A673 (cell line): ENCODE measurements around the gene VPS13D. TPM values are rescaled to one million over a fixed set of nuclear protein-coding genes. Genes with fewer than 3 reads are reported as not detected.

Source experiments
- BruUV-seq: library from RNA; stranded (reverse); fragments of 400-500 nt; replicated peaks from 2 replicates; lab custom pipeline; 2021; lab: Mats Ljungman, UMichigan
- CTCF ChIA-PET: fragments of 300-600 bp; sonication (Branson Sonifier 250); formaldehyde crosslinking; loops from one replicate; lab custom pipeline; 2022; ENCODE audit warnings: antibody characterized with exemption; lab: Charles Lee
- POLR2A ChIA-PET: fragments of 300-600 bp; sonication (Branson Sonifier 250); formaldehyde crosslinking; loops from one replicate; lab custom pipeline; 2022; ENCODE audit warnings: antibody characterized with exemption; ENCODE audit not compliant: low non-redundant PET; lab: Charles Lee
- DNase-seq: peaks from one replicate; pipeline ENCODE4 v3.0.0-alpha.2; 2015; ENCODE audit warnings: low spot score
- H3K27ac ChIP-seq: fragments of 200-600 bp; sonication (generic); 2 replicates; pipeline ENCODE4 v1.5.1; 2016; ENCODE audit warnings: mixed run types, low read depth, mild to moderate bottlenecking, mixed read lengths, antibody characterized with exemption, low read length; ENCODE audit not compliant: poor library complexity, severe bottlenecking
- H3K27me3 ChIP-seq: fragments of 200-600 bp; sonication (generic); replicated peaks from 2 replicates; pipeline ENCODE4 v1.6.1; 2017; ENCODE audit warnings: mixed run types, low read depth, mild to moderate bottlenecking, mixed read lengths, antibody characterized with exemption, low read length; ENCODE audit not compliant: insufficient read depth, poor library complexity
- H3K36me3 ChIP-seq: fragments of 200-600 bp; sonication (generic); 2 replicates; pipeline ENCODE4 v1.6.1; 2016; ENCODE audit warnings: mixed run types, mild to moderate bottlenecking, mixed read lengths, antibody characterized with exemption, low read length; ENCODE audit not compliant: insufficient read depth, poor library complexity, severe bottlenecking
- H3K4me1 ChIP-seq: fragments of 200-600 bp; sonication (generic); 2 replicates; pipeline ENCODE4 v1.6.1; 2017; ENCODE audit warnings: mixed run types, mild to moderate bottlenecking, mixed read lengths, antibody characterized with exemption, low read length; ENCODE audit not compliant: insufficient read depth, poor library complexity, severe bottlenecking
- H3K4me3 ChIP-seq: fragments of 200-600 bp; sonication (generic); 2 replicates; pipeline ENCODE4 v1.5.1; 2016; ENCODE audit warnings: low read depth, mixed run types, mild to moderate bottlenecking, mixed read lengths, low read length; ENCODE audit not compliant: poor library complexity, severe bottlenecking
- H3K9me3 ChIP-seq: fragments of 200-600 bp; sonication (generic); 2 replicates; pipeline ENCODE4 v1.6.1; 2016; ENCODE audit warnings: mixed run types, low read depth, mild to moderate bottlenecking, mixed read lengths, antibody characterized with exemption, low read length; ENCODE audit not compliant: poor library complexity, severe bottlenecking
- EZH2 ChIP-seq: fragments of 200-600 bp; sonication (generic); IDR thresholded peaks from 2 replicates; pipeline ENCODE4 v1.6.1; 2017; ENCODE audit warnings: borderline replicate concordance, low read depth, mild to moderate bottlenecking, mixed read lengths, antibody characterized with exemption, low read length; ENCODE audit not compliant: poor library complexity, severe bottlenecking
- intact Hi-C: fragments of 100-400 bp; cut with micrococcal nuclease; formaldehyde crosslinking; loops from one replicate; pipeline ENCODE4 v1.10.0; 2022; ENCODE audit not compliant: unreplicated experiment
- total RNA-seq: library from RNA; stranded (reverse); gene quantifications from 2 replicates; pipeline ENCODE4 v1.2.3, GENCODE V29; 2021
- TF ChIP-seq, protein P1 (sequence below): fragments of 300-800, 200-600 bp; sonication (generic); conservative IDR thresholded peaks from 2 replicates; pipeline ENCODE4 v1.5.1; 2017; ENCODE audit warnings: low read depth, mild to moderate bottlenecking, antibody characterized with exemption, low read length, moderate library complexity, mixed read lengths

VPS13D gene
- total RNA-seq, 1 experiment from 2014 or later: 32.5 TPM

DNA sequence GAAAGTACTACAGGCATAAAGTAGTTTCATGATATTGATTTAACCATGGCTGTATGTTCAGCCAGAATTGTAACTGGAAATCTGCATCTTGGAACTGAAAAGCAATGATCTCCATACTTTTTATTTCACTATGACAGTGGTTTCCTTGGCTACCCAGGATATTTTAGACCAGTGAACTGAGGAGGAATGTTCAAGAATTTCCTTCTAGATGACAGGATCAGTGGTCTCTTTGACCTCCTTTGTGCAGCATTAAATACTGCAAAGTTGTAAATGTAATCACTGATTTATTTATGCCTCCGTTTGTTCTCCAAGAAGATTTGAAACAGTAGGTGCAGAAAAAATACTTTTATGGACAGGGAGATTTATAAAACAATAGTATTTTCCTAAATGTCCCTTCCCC, 39.5 kb downstream of the VPS13D start:
- no peak for DNase-seq
- H3K9me3 ChIP-seq: no peaks in the 10 kb centered on the region
- no TSS peak for BruUV-seq
- H3K4me3 ChIP-seq: no peak overlapping the region
- H3K27me3 ChIP-seq: no peaks in the 10 kb centered on the region
- POLR2A ChIA-PET: no interaction called here
- peaks cover 31% of the 10 kb centered on the region for H3K36me3 ChIP-seq
- no peak overlapping the region for H3K27ac ChIP-seq
- intact Hi-C loops: no loop called here
- TF ChIP-seq, protein P1, sequence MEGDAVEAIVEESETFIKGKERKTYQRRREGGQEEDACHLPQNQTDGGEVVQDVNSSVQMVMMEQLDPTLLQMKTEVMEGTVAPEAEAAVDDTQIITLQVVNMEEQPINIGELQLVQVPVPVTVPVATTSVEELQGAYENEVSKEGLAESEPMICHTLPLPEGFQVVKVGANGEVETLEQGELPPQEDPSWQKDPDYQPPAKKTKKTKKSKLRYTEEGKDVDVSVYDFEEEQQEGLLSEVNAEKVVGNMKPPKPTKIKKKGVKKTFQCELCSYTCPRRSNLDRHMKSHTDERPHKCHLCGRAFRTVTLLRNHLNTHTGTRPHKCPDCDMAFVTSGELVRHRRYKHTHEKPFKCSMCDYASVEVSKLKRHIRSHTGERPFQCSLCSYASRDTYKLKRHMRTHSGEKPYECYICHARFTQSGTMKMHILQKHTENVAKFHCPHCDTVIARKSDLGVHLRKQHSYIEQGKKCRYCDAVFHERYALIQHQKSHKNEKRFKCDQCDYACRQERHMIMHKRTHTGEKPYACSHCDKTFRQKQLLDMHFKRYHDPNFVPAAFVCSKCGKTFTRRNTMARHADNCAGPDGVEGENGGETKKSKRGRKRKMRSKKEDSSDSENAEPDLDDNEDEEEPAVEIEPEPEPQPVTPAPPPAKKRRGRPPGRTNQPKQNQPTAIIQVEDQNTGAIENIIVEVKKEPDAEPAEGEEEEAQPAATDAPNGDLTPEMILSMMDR: no peak
- TF ChIP-seq EZH2: no peak
- no peaks in the 10 kb centered on the region for H3K4me1 ChIP-seq
- CTCF ChIA-PET: no interaction called here

DNA sequence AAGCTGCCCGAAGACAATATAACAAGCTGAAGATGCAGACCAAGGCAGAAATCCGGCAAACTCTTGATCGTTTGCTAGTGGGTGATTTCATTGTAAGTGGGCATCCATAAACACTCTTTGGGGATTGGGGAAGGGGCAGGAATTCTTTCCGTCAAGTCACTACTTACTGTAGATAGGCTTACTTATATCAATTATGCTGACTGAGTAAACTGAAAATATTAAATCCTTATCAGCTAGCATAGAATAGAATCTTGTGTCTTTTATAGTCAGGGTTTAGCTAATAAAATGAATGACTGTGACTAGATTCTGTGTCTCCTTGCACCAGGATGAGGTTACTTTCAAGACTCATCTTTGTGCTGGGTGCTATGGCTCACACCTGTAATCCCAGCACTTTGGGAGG, 41.2 kb downstream of the VPS13D start:
- Histone ChIP-seq H3K4me1 (no peaks in the 10 kb centered on the region), H3K4me3 (no peak overlapping the region), H3K27ac (no peak overlapping the region), H3K27me3 (no peaks in the 10 kb centered on the region), H3K36me3 (peaks cover 28% of the 10 kb centered on the region), H3K9me3 (no peaks in the 10 kb centered on the region)
- no TSS peak for BruUV-seq
- no peak for TF ChIP-seq EZH2
- TF ChIP-seq, protein P1: no peak
- POLR2A ChIA-PET: no interaction called here
- no peak for DNase-seq
- intact Hi-C loops: loop anchor here (10.0 kb wide), 1 partner anchor 344 kb away; the partner anchor contains the start of gene DHRS3
- CTCF ChIA-PET: no interaction called here

DNA sequence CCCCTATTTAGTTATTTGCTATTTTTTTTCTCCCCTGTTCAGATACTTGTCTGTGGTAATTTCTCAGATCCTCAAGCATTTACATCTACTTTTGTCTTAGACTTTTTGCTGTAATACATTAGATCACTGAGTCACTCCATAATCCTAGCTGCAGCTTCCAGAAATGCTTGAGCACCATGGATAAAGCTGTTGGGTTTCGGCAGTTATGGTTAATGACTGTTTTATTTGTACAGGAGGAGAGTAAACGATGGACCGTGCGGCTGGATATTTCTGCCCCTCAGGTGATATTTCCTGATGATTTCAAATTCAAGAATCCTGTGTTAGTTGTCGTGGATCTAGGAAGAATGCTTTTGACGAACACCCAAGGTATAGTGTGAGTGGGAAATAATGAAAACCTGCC, 42.9 kb downstream of the VPS13D start:
- BruUV-seq: no TSS peak
- CTCF ChIA-PET: interaction anchor here (0.7 to 1.2 kb wide), 3 partner anchors 315 to 347 kb away, joined by 4 read pairs; no protein-coding TSS in a partner anchor
- Histone ChIP-seq H3K36me3 (peaks cover 46% of the 10 kb centered on the region), H3K9me3 (no peaks in the 10 kb centered on the region), H3K27me3 (no peaks in the 10 kb centered on the region), H3K27ac (no peak overlapping the region), H3K4me3 (no peak overlapping the region), H3K4me1 (no peaks in the 10 kb centered on the region)
- TF ChIP-seq, protein P1: no peak
- TF ChIP-seq EZH2: no peak
- intact Hi-C loops: loop anchor here (10.0 kb wide), 1 partner anchor 342 kb away; the partner anchor contains the start of gene DHRS3
- POLR2A ChIA-PET: no interaction called here
- DNase-seq: no peak
